Measurements from ENCODE around the gene TMEM169.

DNA sequence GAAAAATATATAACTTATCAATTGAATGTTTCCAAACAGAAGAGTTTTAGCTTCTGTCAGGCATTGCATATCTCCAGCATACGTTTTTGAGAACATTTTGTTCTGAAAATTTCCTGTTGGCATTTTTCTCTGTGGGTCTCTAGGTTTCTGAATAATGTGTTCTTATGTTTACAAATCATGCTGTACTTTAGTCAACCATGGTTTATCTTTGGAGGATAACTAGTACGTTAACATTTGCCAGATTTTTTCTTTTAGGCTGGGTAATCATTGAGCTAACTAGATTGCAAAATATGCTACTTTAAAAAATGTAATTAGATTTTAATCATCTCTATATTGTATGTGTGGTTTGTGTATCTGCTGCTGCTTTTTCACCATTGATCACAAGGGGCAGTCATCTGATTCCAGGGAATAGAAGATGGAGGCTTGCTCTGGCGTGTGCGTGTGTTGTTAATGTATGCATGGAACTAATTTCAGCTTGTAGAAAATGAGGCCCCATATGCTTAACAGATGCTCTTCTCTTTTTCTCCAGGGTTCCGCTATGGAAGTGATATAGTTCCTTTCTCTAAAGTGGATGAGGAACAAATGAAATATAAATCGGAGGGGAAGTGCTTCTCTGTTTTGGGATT lies 48.7 kb downstream of the TMEM169 start:
- TF ChIP-seq, protein P1, sequence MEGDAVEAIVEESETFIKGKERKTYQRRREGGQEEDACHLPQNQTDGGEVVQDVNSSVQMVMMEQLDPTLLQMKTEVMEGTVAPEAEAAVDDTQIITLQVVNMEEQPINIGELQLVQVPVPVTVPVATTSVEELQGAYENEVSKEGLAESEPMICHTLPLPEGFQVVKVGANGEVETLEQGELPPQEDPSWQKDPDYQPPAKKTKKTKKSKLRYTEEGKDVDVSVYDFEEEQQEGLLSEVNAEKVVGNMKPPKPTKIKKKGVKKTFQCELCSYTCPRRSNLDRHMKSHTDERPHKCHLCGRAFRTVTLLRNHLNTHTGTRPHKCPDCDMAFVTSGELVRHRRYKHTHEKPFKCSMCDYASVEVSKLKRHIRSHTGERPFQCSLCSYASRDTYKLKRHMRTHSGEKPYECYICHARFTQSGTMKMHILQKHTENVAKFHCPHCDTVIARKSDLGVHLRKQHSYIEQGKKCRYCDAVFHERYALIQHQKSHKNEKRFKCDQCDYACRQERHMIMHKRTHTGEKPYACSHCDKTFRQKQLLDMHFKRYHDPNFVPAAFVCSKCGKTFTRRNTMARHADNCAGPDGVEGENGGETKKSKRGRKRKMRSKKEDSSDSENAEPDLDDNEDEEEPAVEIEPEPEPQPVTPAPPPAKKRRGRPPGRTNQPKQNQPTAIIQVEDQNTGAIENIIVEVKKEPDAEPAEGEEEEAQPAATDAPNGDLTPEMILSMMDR (conservative IDR thresholded peaks at IDR 0.05): peak; percentile 33
- no peak for TF ChIP-seq ZFX (IDR thresholded peaks at IDR 0.05)
